ENCODE data around the gene GZMM. TPM values are rescaled to one million over a fixed set of nuclear protein-coding genes. Genes with fewer than 3 reads are reported as not detected.
A peak's percentile ranks its signal among the peaks of the same experiment; 100 is the strongest.

Gene GZMM
- total and polyA plus RNA-seq, 2 of the 13 experiments (the other 11 are each of a cell fraction or from before 2014, with no cell fraction given), result 0.07 TPM; not detected in 1

DNA sequence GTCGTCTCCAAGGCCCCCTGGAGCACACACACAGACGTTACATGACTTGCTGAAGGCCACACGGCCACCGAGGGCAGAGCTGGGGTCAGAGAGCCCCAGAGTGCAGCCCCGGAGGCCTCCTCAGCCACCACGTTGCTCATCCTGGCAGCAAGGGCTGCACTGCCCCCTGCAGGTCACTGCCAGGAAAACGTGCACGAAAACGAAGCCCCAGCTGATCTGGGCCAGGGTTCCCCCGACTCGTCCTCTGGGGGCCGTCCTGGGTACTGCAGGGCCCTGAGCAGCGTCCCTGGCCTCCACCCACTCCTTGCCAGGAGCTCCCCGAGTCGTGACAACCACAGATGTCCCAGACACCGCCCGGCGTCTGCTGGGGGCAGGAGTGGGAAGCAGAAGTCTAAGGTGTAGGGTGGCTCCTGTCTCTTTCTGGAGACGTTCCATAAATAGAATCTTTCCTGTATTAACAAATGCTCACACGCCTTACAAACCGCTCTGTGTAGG, 33.2 kb upstream of the GZMM start (continued):
- TF ChIP-seq MTA1 (CRISPR knock-in tag; IDR thresholded peaks at IDR 0.05; ENCODE audit: borderline replicate concordance) (0 out of 2 replicates have a peak, but pooled peaks have one; percentile 26), SIN3A (IDR thresholded peaks at IDR 0.05; ENCODE audit: borderline replicate concordance, low read depth, low read length) (0 out of 2 replicates have a peak, but pooled peaks have one; percentile 46), GPN1 (CRISPR knock-in tag; IDR thresholded peaks at IDR 0.05; ENCODE audit: borderline replicate concordance) (no peak), ZNF33A (CRISPR knock-in tag; IDR thresholded peaks at IDR 0.05; ENCODE audit: borderline replicate concordance) (no peak), ZKSCAN8 (CRISPR knock-in tag; IDR thresholded peaks at IDR 0.05; ENCODE audit: borderline replicate concordance) (0 out of 2 replicates have a peak, but pooled peaks have one; percentile 43), ZBTB1 (CRISPR knock-in tag; IDR thresholded peaks at IDR 0.05; ENCODE audit: borderline replicate concordance) (no peak), ZNF563 (CRISPR knock-in tag; IDR thresholded peaks at IDR 0.05) (peak; percentile 67; the same call in 1 of the 2 replicates), YY1 (IDR thresholded peaks at IDR 0.05; ENCODE audit: insufficient read depth, insufficient replicate concordance, low read depth, low read length) (peak; percentile 62), FOXC1 (CRISPR knock-in tag; IDR thresholded peaks at IDR 0.05; ENCODE audit: borderline replicate concordance) (peak; percentile 79; the same call in 1 of the 2 replicates), TBX2 (CRISPR knock-in tag; IDR thresholded peaks at IDR 0.05; ENCODE audit: borderline replicate concordance) (peak; percentile 63; the same call in 1 of the 2 replicates), ZNF335 (CRISPR knock-in tag; IDR thresholded peaks at IDR 0.05) (no peak), ZNF451 (CRISPR knock-in tag; IDR thresholded peaks at IDR 0.05) (0 out of 2 replicates have a peak, but pooled peaks have one; percentile 68), ZNF121 (CRISPR knock-in tag; IDR thresholded peaks at IDR 0.05) (peak; percentile 31; the same call in 1 of the 2 replicates), BRD4 (CRISPR knock-in tag; IDR thresholded peaks at IDR 0.05) (no peak), ZNF644 (CRISPR knock-in tag; IDR thresholded peaks at IDR 0.05; ENCODE audit: low read depth) (peak; percentile 75; the same call in 1 of the 2 replicates), ZSCAN31 (CRISPR knock-in tag; IDR thresholded peaks at IDR 0.05; ENCODE audit: low read depth) (peak; percentile 61; the same call in 1 of the 2 replicates), ZNF331 (CRISPR knock-in tag; IDR thresholded peaks at IDR 0.05) (peak; percentile 62; the same call in 1 of the 2 replicates), NRL (CRISPR knock-in tag; IDR thresholded peaks at IDR 0.05; ENCODE audit: borderline replicate concordance) (peak; percentile 21; the same call in 1 of the 2 replicates)
- TF ChIP-seq, protein P1, sequence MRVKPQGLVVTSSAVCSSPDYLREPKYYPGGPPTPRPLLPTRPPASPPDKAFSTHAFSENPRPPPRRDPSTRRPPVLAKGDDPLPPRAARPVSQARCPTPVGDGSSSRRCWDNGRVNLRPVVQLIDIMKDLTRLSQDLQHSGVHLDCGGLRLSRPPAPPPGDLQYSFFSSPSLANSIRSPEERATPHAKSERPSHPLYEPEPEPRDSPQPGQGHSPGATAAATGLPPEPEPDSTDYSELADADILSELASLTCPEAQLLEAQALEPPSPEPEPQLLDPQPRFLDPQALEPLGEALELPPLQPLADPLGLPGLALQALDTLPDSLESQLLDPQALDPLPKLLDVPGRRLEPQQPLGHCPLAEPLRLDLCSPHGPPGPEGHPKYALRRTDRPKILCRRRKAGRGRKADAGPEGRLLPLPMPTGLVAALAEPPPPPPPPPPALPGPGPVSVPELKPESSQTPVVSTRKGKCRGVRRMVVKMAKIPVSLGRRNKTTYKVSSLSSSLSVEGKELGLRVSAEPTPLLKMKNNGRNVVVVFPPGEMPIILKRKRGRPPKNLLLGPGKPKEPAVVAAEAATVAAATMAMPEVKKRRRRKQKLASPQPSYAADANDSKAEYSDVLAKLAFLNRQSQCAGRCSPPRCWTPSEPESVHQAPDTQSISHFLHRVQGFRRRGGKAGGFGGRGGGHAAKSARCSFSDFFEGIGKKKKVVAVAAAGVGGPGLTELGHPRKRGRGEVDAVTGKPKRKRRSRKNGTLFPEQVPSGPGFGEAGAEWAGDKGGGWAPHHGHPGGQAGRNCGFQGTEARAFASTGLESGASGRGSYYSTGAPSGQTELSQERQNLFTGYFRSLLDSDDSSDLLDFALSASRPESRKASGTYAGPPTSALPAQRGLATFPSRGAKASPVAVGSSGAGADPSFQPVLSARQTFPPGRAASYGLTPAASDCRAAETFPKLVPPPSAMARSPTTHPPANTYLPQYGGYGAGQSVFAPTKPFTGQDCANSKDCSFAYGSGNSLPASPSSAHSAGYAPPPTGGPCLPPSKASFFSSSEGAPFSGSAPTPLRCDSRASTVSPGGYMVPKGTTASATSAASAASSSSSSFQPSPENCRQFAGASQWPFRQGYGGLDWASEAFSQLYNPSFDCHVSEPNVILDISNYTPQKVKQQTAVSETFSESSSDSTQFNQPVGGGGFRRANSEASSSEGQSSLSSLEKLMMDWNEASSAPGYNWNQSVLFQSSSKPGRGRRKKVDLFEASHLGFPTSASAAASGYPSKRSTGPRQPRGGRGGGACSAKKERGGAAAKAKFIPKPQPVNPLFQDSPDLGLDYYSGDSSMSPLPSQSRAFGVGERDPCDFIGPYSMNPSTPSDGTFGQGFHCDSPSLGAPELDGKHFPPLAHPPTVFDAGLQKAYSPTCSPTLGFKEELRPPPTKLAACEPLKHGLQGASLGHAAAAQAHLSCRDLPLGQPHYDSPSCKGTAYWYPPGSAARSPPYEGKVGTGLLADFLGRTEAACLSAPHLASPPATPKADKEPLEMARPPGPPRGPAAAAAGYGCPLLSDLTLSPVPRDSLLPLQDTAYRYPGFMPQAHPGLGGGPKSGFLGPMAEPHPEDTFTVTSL (CRISPR knock-in tag; IDR thresholded peaks at IDR 0.05; ENCODE audit: borderline replicate concordance), result no peak
- TF ChIP-seq, protein P2, sequence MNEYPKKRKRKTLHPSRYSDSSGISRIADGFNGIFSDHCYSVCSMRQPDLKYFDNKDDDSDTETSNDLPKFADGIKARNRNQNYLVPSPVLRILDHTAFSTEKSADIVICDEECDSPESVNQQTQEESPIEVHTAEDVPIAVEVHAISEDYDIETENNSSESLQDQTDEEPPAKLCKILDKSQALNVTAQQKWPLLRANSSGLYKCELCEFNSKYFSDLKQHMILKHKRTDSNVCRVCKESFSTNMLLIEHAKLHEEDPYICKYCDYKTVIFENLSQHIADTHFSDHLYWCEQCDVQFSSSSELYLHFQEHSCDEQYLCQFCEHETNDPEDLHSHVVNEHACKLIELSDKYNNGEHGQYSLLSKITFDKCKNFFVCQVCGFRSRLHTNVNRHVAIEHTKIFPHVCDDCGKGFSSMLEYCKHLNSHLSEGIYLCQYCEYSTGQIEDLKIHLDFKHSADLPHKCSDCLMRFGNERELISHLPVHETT (CRISPR knock-in tag; conservative IDR thresholded peaks at IDR 0.05), result 0 out of 2 replicates have a peak, but pooled peaks have one; percentile 39

All from HepG2 (cell line).